Measurements from ENCODE around the gene TULP1. TPM values are rescaled to one million over a fixed set of nuclear protein-coding genes. Genes with fewer than 3 reads are reported as not detected.

Gene TULP1
- total RNA-seq, 1 experiment from 2014 or later = not detected

DNA sequence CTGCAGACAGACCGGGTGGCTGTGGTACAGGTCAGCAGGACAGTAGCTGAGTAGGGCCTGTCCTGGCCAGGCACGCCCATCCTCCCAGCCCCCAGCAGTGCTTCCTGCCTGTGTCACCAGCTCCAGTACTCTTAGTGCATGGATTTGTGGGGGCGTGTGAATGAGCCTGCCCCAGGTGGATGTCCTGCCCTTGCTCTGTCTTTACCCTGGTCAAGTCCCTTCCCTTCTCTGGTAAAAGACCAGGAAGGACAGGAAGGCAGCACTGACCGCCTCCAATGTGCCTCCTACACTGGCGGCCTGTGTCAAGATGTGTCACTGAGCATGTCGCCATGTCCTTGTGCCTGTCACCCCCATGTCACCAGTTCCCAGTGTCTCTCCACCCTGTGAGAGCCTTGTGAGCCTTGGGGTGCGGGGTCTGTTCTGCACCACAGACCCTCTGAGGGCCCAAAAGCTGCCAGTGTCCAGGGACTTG is 27.7 kb downstream of the TULP1 start:
- peaks cover 9% of the 10 kb centered on the region; the same call in 1 of the 2 replicates for H3K79me2 ChIP-seq (ENCODE audit: low read length)
- peak overlapping the region; percentile 90 for H3K27ac ChIP-seq (ENCODE audit: low read length)
- H3K9me3 ChIP-seq (ENCODE audit: low read length) = no peaks in the 10 kb centered on the region
- no peaks in the 10 kb centered on the region for H3F3A ChIP-seq (ENCODE audit: low read length, unreplicated experiment)
- peak overlapping the region; percentile 53; the same call in 1 of the 2 replicates for H3K4me3 ChIP-seq (ENCODE audit: low read length)
- peak; percentile 62 for DNase-seq
- no TSS peak for BruUV-seq (replicated peaks)
- H2AFZ ChIP-seq (ENCODE audit: low read length) = no peak overlapping the region
- intact Hi-C loops (cut with micrococcal nuclease) = loop anchor here (2.0 kb wide), 1 partner anchor 16 kb away; the partner anchor contains the start of gene RPL10A
- H4K20me1 ChIP-seq (ENCODE audit: low read length) = no peaks in the 10 kb centered on the region
- TF ChIP-seq EZH2 (IDR thresholded peaks at IDR 0.05; ENCODE audit: low read length, unreplicated experiment) (no peak), EZH2phosphoT487 (IDR thresholded peaks at IDR 0.05; ENCODE audit: borderline replicate concordance, low read length) (no peak)
- TF ChIP-seq, protein P1, sequence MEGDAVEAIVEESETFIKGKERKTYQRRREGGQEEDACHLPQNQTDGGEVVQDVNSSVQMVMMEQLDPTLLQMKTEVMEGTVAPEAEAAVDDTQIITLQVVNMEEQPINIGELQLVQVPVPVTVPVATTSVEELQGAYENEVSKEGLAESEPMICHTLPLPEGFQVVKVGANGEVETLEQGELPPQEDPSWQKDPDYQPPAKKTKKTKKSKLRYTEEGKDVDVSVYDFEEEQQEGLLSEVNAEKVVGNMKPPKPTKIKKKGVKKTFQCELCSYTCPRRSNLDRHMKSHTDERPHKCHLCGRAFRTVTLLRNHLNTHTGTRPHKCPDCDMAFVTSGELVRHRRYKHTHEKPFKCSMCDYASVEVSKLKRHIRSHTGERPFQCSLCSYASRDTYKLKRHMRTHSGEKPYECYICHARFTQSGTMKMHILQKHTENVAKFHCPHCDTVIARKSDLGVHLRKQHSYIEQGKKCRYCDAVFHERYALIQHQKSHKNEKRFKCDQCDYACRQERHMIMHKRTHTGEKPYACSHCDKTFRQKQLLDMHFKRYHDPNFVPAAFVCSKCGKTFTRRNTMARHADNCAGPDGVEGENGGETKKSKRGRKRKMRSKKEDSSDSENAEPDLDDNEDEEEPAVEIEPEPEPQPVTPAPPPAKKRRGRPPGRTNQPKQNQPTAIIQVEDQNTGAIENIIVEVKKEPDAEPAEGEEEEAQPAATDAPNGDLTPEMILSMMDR (conservative IDR thresholded peaks at IDR 0.05; ENCODE audit: low read depth, low read length) = no peak
- H3K4me1 ChIP-seq (ENCODE audit: insufficient read depth, low read length) = peaks cover 39% of the 10 kb centered on the region
- H3K9ac ChIP-seq (ENCODE audit: low read length) = peak overlapping the region; percentile 74; the same call in 1 of the 2 replicates
- H3K4me2 ChIP-seq (ENCODE audit: low read length) = peak overlapping the region; percentile 81
- CTCF ChIA-PET = interaction anchor here (0.6 kb wide), 1 partner anchor 33 kb away, joined by 3 read pairs; the partner anchor contains the start of gene FANCE
- POLR2A ChIA-PET (ENCODE audit: unreplicated experiment) = no interaction called here
- H3K9me2 ChIP-seq (replicated peaks; ENCODE audit: low read length) = no peaks in the 10 kb centered on the region
- peak; percentile 61 for ATAC-seq
- no peaks in the 10 kb centered on the region for H3K36me3 ChIP-seq (ENCODE audit: low read depth, low read length)
- no peaks in the 10 kb centered on the region for H3K27me3 ChIP-seq (ENCODE audit: low read length)

DNA sequence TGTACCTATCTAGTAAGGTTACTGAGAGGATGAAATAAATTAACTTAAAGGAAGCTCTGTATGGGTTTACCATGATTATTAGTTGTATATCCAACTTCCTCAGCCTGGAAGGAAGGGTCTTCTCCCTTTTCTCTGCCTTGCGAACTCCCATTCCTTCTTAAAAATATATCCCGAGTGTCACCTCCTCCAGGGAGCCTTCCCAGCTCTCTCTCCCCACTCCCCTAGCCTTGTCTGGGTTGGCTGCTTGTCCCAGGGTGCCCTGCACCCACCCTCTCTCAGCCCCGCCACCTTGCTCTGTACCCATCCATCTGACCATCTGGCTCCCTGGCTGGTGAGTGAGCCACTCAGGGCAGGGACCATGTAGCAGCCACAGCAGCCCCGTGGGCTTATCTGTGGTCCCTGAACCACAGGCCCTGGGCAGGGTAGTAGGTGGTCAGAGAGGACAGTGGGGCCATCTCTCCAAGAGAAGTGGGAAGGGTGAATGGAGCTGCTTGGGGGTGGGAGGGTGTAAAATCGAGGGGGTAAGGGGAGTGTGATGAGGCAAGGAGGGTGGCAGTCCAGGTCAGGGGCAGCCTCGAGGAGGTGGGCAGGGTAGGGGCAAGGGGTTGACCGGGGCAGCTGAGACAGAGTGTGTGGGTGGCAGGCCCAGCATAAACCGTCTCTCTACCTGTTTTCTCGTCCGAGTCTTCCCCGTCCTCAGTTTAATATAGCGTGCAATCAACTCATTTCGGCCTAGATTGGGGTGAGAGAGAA is 28.6 kb downstream of the TULP1 start:
- Histone ChIP-seq H2AFZ (ENCODE audit: low read length) (no peak overlapping the region), H3K36me3 (ENCODE audit: low read depth, low read length) (no peaks in the 10 kb centered on the region), H3K27me3 (ENCODE audit: low read length) (no peaks in the 10 kb centered on the region), H3K9ac (ENCODE audit: low read length) (no peak overlapping the region), H3K79me2 (ENCODE audit: low read length) (peaks cover 6% of the 10 kb centered on the region; the same call in 1 of the 2 replicates), H3F3A (ENCODE audit: low read length, unreplicated experiment) (no peaks in the 10 kb centered on the region), H3K4me3 (ENCODE audit: low read length) (no peak overlapping the region), H3K4me2 (ENCODE audit: low read length) (no peak overlapping the region), H3K9me2 (replicated peaks; ENCODE audit: low read length) (no peaks in the 10 kb centered on the region), H4K20me1 (ENCODE audit: low read length) (no peaks in the 10 kb centered on the region), H3K27ac (ENCODE audit: low read length) (0 out of 2 replicates have a peak overlapping the region, but pooled peaks have one; percentile 90), H3K9me3 (ENCODE audit: low read length) (no peaks in the 10 kb centered on the region), H3K4me1 (ENCODE audit: insufficient read depth, low read length) (peaks cover 39% of the 10 kb centered on the region)
- intact Hi-C loops (cut with micrococcal nuclease) = loop anchor here (2.0 kb wide), 1 partner anchor 15 kb away; the partner anchor contains the start of gene RPL10A
- no peak for DNase-seq
- TF ChIP-seq, protein P1 (conservative IDR thresholded peaks at IDR 0.05; ENCODE audit: low read depth, low read length) = no peak
- CTCF ChIA-PET = no interaction called here
- ATAC-seq = no peak
- BruUV-seq (replicated peaks) = no TSS peak
- POLR2A ChIA-PET (ENCODE audit: unreplicated experiment) = no interaction called here

DNA sequence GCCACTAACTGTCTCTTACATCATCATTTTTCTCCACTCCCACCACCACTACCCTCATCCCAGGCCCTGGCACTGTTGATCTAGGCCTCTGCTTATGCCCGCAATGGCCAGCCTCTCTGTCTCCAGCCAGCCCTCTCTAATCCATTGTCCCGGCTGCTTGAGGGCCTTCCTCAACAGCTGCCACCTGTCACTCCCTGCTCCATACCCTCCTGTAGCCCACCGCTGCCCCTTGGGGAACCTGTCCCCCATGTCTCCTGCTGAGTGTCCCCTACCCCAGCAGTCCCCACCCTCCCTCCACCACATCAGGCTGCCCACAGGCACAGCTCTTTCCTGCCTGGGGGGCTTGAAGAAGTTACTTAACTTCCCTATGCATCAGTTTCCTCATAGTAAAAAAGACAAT is 29.2 kb downstream of the TULP1 start:
- H3K27ac ChIP-seq (ENCODE audit: low read length) = no peak overlapping the region
- H3K9ac ChIP-seq (ENCODE audit: low read length) = no peak overlapping the region
- H3K4me1 ChIP-seq (ENCODE audit: insufficient read depth, low read length) = peaks cover 39% of the 10 kb centered on the region
- no peaks in the 10 kb centered on the region for H3K9me2 ChIP-seq (replicated peaks; ENCODE audit: low read length)
- TF ChIP-seq, protein P1 (conservative IDR thresholded peaks at IDR 0.05; ENCODE audit: low read depth, low read length) = no peak
- H3K4me2 ChIP-seq (ENCODE audit: low read length) = no peak overlapping the region
- BruUV-seq (replicated peaks) = no TSS peak
- H2AFZ ChIP-seq (ENCODE audit: low read length) = no peak overlapping the region
- no peaks in the 10 kb centered on the region for H4K20me1 ChIP-seq (ENCODE audit: low read length)
- H3K79me2 ChIP-seq (ENCODE audit: low read length) = peaks cover 6% of the 10 kb centered on the region; the same call in 1 of the 2 replicates
- POLR2A ChIA-PET (ENCODE audit: unreplicated experiment) = no interaction called here
- no peaks in the 10 kb centered on the region for H3F3A ChIP-seq (ENCODE audit: low read length, unreplicated experiment)
- no peak for ATAC-seq
- no peaks in the 10 kb centered on the region for H3K27me3 ChIP-seq (ENCODE audit: low read length)
- H3K4me3 ChIP-seq (ENCODE audit: low read length) = no peak overlapping the region
- H3K9me3 ChIP-seq (ENCODE audit: low read length) = no peaks in the 10 kb centered on the region
- CTCF ChIA-PET = no interaction called here
- intact Hi-C loops (cut with micrococcal nuclease) = no loop called here
- no peak for DNase-seq
- no peaks in the 10 kb centered on the region for H3K36me3 ChIP-seq (ENCODE audit: low read depth, low read length)
